Stimulated activated CD8-positive, alpha-beta memory T cell treated with anti-CD3 and anti-CD28 coated beads, Interleukin-15, amount 100 ng/mL, for 48 hours (primary cell): ENCODE measurements around the gene CNIH3.
A peak's percentile ranks its signal among the peaks of the same experiment; 100 is the strongest.
"Not testable (repeated sequence)": the region's sequence is repeated elsewhere in the genome, so short reads cannot be mapped to it uniquely, and the experiment has no call there.

Source experiments
- DNase-seq, 2 donors: peaks; one replicate each; pipeline ENCODE4 v3.0.0-alpha.2; 2020; ENCODE audit warnings: low read depth in 2 of 2

Gene CNIH3

DNA sequence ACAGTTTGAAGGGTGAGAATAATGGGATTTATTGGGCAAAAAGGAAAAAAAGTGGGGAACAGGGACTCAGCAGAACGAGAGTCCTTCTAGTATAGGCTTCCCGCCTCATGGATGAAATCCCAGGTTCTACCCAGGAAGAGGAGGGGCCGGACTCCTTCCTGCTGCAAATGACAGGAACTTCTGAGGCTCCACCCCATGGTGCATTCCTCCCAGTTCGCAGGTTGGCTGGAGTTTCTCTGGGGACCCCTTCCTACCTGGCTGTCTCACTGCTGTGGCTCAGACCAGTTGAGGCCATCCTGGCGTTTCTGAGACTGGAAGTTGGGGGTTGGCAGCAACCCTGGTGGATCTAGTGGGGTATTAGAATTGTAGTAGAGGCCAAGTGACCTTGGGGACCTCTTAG is 27.5 kb downstream of the CNIH3 start:
- DNase-seq: no peak

DNA sequence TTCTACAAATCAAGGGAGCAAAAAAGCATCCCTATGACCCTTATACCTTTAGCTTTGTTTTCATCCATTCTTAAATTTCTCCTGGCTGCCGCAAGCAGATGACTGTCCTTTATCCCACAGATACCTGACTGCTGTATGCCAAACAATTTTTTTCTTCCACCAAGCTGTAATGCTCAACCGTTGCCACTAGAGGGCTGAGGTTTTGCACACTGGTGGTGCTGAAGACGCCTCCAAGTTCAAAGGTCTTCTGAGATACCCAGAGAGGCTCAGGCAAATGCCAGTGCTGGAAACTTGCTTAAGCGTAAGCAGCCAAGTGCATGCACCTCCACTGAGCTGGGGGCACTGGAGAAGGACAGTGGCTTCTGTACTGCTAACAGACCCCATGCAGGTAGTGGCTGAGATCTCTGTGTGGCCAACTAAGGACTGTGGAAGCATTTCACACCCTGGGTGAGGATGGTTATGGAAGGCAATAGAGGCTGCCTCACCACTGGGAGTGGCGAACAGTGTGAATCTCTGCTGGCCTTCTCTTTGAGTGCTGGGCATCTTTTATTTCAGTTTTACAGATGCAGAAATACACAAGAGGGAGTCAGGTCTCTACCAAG is 28.5 kb downstream of the CNIH3 start:
- DNase-seq: peak; percentile 11 to 23

DNA sequence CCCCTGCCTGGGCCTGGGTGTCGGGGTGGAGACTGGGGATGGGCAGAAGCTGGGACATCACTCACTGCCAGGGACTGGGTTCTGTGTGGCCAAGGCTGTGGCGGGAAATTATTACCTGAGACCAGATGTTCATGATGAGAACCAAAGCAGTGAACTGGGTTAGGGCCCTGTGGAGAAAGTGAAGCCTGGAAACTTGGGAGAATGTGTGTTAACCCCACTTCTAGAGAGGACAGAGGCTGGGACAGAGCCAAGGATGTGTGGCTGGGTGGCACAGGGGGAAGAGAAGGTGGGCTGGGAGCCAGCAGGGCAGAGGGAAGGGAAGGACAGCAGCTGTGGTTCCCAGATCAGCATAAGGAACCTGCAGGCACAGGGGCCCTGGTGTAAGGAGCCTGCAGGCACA is 31.3 kb downstream of the CNIH3 start:
- DNase-seq: no peak

DNA sequence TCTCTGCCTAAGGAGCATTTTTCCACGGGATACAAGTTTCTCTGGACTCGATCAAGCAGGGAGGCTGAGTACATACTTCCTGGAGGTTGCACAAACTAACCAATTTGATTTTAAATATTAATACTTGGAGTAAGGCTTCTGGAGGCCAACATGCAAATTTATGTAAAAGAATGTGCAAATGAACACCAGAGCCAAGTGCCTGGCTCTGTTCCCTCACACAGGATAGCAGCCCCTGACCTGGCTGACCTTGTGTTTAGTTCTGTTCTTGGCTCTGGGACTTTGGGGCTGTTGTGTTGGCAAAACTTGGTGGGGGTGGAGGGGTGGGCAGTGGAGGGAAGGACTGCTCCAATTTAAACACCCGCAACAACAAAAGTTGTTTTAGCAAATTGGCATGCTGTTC is 34.2 kb downstream of the CNIH3 start:
- no peak for DNase-seq

DNA sequence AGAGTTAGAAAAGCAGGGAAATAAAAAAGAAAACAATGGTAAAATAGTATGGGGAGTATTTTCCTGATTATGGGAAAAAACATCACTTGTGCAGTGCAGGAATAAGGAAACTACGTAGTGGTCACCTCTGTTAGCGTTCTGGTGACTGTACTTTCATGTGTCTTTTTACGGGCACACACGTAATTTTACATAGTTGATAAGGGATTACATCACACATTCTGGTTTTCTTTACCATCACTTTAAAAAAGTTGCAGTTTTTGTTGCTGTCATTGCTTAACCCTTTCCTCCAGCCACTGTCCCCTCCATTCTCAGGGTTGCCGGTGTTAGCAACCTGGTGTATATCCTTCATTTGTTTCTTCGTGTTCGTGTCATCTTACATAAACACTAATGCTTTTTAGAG is 35.1 kb downstream of the CNIH3 start:
- DNase-seq: no peak

DNA sequence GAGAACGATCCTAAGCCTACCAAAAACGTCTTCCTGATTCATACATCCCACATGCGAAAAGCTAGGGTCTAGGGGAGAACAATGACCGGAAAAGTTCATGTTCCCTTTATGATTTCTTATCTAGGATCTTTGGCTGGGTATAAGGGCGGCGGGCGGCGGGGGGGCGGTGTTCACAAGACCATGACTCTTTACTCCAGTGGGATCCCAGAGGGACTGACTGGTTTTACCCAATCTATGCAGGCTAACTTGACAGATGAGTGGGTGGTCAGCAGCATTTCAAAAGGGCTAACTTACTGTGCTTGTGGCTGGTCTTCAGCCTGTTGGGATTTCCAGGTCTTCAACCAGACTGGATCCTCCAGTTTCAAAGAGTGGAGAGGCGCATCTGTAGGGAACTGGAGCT is 40.3 kb downstream of the CNIH3 start:
- DNase-seq: no peak

DNA sequence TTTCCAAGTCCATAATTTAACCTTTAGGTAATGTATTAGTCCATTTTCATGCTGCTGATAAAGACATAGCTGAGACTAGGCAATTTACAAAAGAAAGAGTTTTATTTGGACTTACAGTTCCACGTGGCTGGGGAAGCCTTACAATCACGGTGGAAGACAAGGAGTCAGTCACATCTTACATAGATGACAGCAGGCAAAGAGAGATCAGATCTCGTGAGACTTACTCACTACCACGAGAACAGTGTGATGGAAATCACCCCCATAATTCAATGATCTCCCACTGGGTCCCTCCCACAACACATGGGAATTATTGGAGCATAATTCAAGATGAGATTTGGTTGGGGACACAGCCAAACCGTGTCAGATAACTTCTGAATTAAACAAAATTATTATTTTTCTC is 44.0 kb downstream of the CNIH3 start:
- DNase-seq: no peak

DNA sequence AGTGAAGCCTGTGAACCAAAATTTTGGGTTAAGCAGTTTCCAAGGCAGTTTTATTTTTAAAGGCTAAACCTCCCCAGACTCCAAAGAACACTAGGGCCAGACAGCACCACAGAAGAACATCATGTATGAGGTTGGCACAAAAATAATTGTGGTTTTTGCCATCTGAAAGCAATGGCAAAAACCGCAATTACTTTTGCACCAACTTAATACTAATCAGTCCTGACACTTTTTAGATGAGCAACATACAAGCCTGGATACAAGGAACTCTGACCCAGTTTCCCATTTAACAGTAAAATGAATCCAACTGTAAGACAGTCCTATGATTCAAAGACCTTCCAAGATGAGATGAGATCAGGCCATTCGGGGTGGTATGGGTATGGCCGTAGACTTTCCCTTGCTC is 46.8 kb downstream of the CNIH3 start:
- no peak for DNase-seq

DNA sequence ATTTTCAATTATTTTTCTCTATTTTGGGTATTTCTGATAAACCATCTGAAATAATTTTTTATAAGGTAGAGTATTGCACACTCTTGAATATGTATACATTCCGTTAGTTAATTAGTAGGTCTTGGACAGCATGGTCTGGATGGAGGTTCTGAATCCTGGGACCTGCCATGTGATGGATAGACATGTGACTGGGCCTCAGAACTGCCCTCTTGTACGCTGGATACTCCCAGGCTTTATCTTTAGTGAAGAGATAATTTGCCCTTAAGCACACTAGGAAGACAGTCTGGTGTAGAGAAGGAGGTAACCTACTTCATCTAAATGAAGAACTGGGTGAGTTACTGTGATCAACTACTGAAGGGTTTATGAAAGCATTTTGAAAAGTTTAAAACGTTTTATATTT is 48.9 kb downstream of the CNIH3 start:
- DNase-seq: no peak

DNA sequence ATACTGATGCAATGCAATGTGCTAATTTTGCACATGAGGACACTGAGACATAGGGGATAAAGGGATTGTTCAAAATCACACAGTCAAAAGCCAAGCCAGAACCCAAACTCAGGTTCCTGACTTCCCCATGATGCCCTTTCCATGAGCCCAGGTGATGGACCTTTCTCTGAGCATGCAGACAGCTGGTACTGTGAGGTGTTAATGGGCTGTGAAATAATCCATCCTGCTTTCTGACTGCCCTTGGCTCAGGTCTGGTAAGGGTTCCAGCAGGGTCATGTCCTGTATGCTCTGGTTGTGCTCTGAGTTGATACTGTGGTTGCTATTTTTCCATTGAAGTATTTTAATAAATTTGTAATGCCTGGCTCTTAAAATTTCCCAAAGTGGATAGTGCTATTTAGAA is 50.0 kb downstream of the CNIH3 start:
- no peak for DNase-seq

DNA sequence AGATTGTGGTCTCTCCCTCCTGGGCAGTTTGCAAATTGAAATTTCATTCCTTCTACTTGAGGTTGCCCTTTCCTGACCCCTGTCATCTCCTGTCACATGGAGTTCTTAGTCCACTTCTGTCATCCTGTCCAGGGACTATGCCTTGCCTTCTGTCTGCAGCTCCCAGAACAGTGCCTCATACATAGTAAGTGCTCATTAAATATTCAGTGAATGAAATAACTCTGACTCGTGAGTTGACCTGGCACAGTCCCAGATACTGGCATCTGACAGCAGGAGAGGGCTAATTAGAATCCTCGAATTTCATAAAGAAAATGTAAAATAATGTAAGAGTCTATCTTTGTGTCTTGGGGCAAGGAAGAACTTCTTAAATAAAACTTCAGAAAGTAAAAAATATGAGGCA is 50.8 kb downstream of the CNIH3 start:
- no peak for DNase-seq

DNA sequence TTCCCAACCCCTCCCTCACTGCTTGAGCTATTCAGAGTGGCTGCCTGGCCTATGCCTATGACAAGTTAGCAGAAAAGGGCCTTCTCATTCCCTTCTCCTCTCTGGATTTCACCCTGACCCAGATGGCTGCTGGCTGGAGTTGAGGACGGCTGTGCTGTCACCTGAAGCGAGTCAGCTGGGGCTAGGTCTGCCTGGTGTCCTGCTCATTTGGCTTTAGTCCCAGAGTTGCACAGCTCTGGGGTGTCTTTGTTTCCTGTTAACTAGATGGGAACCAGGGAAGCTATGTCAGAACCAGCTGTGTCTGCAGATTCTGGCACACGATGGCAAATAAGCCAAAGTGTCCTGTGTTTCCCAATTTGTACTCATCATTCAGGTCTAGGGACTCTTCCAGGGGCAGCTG is 52.9 kb downstream of the CNIH3 start:
- DNase-seq: no peak

DNA sequence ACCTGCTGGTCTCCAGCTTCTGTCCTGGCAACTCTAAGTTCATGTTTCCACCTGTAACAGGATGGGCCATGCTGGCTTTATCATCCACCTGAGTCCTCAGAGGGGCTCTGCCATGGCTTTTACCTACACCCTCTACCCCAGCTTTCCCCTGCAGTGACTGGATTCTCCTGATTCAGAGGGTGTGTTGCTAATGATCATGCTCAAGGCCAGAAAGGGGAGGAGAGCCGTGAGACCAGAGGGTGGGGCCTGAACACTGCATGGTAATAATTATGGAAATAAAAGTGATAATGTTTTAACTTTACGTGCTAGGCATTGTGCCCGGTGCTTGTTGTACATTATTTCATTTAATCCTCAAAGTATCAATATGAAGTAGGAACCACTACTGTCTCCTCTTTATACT is 53.3 kb downstream of the CNIH3 start:
- no peak for DNase-seq

DNA sequence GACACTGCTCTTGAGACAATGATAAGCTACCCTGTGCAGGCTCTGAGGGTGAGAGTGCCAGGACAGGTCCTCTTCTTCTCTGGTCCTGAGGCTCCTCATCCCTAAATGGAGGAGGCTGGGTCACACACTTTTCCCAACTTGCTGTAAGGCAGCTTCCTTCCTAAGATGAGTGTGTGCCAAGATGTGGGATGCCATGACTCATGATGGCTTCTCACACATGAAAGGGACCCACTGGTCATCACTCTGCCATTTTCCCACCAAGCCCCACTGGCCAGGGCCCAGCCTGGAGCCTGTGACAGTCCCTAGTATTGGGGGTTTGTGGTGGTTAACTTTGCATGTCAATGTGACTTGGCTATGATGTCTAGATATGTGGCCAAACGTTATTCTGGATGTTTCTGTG is 54.4 kb downstream of the CNIH3 start:
- DNase-seq: no peak

DNA sequence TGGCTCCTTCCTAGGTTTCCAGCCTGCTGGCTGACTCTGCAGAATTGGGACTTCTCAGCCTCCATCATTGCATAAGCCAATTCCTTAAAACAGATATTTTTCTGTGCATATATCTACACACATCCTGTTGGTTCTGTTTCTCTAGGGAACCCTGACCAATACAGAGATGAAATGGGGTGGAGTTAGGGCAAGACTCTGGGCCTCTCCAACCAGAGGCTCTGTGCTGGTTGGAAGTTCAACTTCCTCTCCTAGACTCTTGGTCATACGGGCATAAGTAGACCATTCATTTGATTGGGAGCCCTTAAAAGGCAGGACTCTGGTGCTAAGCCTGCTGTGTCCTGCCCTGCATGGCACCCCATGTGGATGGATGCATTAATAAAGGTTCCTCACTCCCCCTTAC is 55.0 kb downstream of the CNIH3 start:
- no peak for DNase-seq

DNA sequence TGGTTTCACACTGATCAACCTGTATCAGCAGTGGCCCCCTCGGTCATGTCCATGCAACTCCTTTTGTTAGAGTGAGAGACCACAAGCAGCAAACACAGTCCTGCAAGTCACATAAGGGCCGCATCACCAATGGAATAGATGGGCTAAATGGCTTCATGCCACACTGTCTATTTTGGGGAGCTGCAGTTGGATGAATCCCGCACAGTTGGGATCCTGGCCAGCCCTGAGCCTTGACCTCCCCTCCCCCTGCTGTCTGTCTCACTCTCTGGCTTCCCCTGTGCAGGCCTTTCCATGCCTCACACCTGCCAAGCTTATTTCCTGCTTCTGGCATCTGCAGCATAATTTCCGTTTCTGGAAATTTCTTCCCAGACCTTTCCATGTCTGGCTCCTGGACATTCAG is 57.0 kb downstream of the CNIH3 start:
- DNase-seq: no peak

DNA sequence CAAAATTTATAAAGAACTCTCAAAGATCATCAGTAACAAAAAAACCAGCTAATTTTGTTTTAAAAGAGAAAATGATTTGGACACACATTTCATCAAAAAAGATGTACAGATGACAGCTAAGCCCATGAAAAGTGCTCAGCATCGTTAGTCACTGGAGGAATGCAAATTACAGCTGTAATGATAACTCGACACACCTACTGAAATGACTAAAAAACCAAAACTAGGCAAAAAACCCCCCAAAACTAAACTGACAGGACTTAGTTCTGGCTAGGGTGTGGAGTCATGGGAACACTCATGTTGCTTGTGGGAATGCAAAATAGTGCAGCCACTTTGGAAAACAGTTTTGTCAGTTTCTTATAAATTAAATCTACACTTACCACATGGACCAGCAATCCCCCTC is 59.5 kb downstream of the CNIH3 start:
- DNase-seq: no peak

DNA sequence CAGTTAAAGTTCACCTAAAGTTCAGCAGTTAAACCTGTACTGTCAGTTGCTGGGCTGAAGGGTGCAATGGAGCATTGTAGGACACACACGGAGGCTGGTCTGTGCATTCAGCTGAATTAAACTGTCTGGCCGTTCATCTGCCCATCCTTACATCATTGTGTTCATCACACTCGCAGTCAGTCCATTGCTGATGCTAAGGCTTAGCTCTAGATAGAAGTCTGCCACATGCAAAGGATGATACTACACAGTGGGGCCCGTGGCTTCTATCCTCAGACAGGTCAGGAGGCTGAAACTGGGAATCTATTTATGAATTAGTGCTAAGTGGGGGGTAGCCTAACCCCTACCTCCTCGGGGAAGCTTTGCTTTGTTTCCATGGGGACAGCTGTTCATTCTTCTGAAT is 60.4 kb downstream of the CNIH3 start:
- DNase-seq: no peak

DNA sequence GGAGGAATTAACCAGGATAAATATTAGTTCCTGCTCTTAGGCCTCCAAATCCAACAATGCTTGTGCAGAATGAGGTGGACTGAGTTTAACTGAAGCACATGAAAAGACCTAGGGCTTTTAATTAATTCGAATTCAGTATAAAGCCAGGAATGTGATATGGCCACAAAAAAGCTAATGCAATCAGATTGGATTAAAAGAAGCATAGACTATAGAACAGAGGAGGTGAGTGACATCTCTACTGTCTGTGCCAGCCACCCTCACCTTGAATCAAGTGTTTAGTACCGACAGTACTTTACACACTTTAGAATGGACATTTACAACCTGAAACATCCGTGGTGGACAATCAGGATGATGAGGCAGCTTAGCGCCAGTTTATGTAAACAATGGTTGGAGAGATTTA is 62.1 kb downstream of the CNIH3 start:
- DNase-seq: no peak

DNA sequence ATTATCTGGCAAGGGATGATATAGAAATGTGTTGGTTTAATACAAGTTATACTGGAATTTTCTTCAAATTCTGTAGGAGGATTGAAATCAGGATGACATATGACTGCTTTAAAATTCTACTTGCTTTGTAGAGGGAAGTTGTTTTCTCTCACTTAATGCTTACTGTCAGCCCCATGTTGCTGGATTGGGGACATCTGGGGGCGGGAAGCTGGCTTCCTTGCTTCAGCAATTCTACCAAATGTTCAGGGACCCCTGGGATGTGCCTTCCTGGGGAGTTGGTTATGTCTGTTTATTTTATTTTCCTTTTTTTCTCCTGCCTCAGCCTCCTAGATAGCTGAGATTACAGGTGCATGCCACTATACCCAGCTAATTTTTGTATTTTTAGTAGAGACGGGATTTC is 63.5 kb downstream of the CNIH3 start:
- no peak for DNase-seq

DNA sequence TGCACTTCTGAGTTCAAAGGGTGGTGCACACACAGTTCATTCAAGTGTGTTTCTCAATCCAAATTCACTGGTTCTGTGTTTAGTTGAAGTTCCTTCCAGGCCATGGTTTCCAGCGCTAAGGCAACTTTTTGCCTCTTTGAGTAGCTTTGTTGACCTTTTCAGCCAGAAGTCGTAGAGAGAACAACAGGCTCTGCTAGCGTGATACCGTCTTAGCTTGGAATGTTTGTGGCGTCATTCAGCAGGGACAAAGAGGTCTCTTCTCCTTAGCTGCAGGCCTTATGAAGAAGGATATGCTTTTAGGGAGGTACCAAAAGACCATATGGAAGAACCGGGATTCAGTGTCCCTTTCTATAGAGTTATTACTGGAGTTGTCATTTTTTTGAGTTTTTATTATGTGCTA is 65.7 kb downstream of the CNIH3 start:
- no peak for DNase-seq

DNA sequence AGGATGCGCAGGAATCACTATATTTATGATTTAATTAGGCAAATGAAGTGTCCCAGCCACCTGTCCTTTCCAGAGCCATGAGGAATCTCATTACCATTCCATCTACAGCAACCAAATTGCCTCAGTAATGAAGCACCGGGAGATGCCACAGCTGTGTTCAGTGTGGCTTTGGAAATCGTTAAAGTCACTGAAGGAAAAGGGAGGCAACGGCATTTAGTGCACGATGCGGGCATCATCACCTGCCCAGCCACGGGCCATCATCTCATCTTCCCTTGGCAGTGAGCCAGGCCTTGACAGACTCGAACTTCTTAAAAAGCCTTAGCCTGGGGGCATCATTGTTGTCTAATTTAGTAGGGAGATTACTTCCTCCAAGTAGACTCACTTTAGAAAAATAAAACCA is 67.8 kb downstream of the CNIH3 start:
- no peak for DNase-seq

DNA sequence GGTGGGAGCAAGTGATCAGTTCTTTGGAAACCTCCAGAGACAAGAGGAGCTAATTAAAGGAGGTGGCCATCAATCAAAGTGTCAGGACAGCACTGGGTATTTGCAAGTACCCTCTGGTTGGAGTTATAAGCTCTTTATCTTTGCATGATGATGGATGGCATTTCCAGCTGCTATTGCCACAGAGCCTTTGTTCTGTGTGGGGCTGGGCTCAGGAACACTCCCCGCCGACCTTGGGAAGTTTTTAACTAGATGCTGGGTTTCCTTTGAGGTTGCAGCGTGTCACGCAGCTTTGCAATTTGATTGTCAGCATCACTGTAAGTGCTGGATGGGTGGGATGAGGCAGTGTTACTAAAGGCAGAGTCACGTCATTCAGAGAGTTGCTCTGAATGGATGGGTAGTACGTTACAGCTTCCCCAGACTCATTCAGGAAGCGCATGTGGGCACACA is 68.9 kb downstream of the CNIH3 start:
- DNase-seq: no peak

DNA sequence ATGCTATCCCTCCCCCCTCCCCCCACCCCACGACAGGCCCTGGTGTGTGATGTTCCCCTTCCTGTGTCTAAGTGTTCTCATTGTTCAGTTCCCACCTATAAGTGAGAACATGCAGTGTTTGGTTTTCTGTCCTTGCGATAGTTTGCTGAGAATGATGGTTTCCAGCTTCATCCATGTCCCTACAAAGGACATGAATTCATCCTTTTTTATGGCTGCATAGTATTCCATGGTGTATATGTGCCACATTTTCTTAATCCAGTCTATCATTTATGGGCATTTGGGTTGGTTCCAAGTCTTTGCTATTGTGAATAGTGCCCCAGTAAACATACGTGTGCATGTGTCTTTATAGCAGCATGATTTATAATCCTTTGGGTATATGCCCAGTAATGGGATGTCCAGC is 70.0 kb downstream of the CNIH3 start:
- DNase-seq: not testable (repeated sequence)

DNA sequence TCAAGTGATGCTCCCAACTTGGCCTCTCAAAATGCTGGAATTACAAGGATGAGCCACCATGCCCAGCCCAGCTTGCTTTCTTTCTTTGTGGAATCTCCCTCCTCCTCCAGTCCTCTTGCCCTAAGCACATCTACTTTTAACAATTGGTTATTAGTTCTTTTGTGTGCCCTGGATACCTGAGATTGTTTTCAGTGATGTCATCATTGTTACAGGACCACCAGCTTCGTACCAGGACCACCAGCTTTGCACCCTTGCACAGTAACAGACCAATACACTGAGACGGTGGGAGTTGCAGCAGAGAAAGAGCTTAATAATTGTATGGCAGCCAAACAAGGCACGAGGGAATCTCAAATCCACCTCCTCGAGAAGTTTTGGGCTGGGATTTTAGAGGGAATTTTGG is 71.3 kb downstream of the CNIH3 start:
- DNase-seq: no peak
